Measurements from ENCODE around the gene DLX3. TPM values are rescaled to one million over a fixed set of nuclear protein-coding genes. Genes with fewer than 3 reads are reported as not detected.

The DLX3 gene
- total RNA-seq, 1 donor from 2014 or later = not detected

- H3K9me3 ChIP-seq (replicated peaks) = no peaks in the 10 kb centered on the region
- peaks cover 16% of the 10 kb centered on the region for H3K4me1 ChIP-seq
- intact Hi-C loops (cut with micrococcal nuclease) = no loop called here
- TF ChIP-seq, protein P1, sequence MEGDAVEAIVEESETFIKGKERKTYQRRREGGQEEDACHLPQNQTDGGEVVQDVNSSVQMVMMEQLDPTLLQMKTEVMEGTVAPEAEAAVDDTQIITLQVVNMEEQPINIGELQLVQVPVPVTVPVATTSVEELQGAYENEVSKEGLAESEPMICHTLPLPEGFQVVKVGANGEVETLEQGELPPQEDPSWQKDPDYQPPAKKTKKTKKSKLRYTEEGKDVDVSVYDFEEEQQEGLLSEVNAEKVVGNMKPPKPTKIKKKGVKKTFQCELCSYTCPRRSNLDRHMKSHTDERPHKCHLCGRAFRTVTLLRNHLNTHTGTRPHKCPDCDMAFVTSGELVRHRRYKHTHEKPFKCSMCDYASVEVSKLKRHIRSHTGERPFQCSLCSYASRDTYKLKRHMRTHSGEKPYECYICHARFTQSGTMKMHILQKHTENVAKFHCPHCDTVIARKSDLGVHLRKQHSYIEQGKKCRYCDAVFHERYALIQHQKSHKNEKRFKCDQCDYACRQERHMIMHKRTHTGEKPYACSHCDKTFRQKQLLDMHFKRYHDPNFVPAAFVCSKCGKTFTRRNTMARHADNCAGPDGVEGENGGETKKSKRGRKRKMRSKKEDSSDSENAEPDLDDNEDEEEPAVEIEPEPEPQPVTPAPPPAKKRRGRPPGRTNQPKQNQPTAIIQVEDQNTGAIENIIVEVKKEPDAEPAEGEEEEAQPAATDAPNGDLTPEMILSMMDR (IDR thresholded peaks at IDR 0.05; ENCODE audit: borderline replicate concordance) = no peak
- no peak overlapping the region for H3K4me3 ChIP-seq
- H3K27me3 ChIP-seq (ENCODE audit: low read depth) = peaks cover 98% of the 10 kb centered on the region
- DNase-seq = no peak
- no peaks in the 10 kb centered on the region for H3K36me3 ChIP-seq
- no peak overlapping the region for H3K27ac ChIP-seq (replicated peaks)
Observed at GRCh38 chr17:49989518-49989880, 5.5 kb downstream of the DLX3 start.

- no peak overlapping the region for H3K4me3 ChIP-seq
- intact Hi-C loops (cut with micrococcal nuclease) = no loop called here
- no peak overlapping the region for H3K27ac ChIP-seq (replicated peaks)
- no peak for DNase-seq
- H3K27me3 ChIP-seq (ENCODE audit: low read depth) = peaks cover 98% of the 10 kb centered on the region
- TF ChIP-seq, protein P1 (IDR thresholded peaks at IDR 0.05; ENCODE audit: borderline replicate concordance) = no peak
- H3K36me3 ChIP-seq = no peaks in the 10 kb centered on the region
- H3K9me3 ChIP-seq (replicated peaks) = no peaks in the 10 kb centered on the region
- H3K4me1 ChIP-seq = peaks cover under 1% of the 10 kb centered on the region
Observed at GRCh38 chr17:49987681-49988441, 7.2 kb downstream of the DLX3 start.

DNA sequence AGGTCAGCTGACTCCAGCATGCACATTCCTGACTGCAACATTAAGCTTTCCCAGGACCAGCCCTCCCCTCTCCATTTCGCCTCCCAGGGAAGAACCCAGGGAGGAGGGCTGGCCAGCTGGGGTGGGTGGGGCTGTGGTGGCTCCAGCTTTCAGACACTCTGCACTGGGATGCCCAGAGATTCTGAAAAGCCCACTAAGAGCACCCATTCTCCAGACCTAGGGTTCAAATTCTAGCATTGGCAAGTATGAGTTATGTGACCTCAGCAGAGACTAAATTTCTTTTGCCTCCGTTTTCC lies 7.8 kb downstream of the DLX3 start:
- TF ChIP-seq, protein P1 (IDR thresholded peaks at IDR 0.05; ENCODE audit: borderline replicate concordance) = no peak
- no peak overlapping the region for H3K4me3 ChIP-seq
- H3K27me3 ChIP-seq (ENCODE audit: low read depth) = peaks cover 97% of the 10 kb centered on the region
- no peak overlapping the region for H3K27ac ChIP-seq (replicated peaks)
- no peaks in the 10 kb centered on the region for H3K9me3 ChIP-seq (replicated peaks)
- no peaks in the 10 kb centered on the region for H3K36me3 ChIP-seq
- no peak for DNase-seq
- intact Hi-C loops (cut with micrococcal nuclease) = no loop called here
- no peaks in the 10 kb centered on the region for H3K4me1 ChIP-seq

GRCh38 chr17:49986396-49987289 lies 8.4 kb downstream of the DLX3 start:
- H3K36me3 ChIP-seq = no peaks in the 10 kb centered on the region
- H3K27me3 ChIP-seq (ENCODE audit: low read depth) = peaks cover 97% of the 10 kb centered on the region
- H3K4me3 ChIP-seq = no peak overlapping the region
- H3K27ac ChIP-seq (replicated peaks) = no peak overlapping the region
- intact Hi-C loops (cut with micrococcal nuclease) = no loop called here
- H3K4me1 ChIP-seq = no peaks in the 10 kb centered on the region
- no peak for DNase-seq
- TF ChIP-seq, protein P1 (IDR thresholded peaks at IDR 0.05; ENCODE audit: borderline replicate concordance) = no peak
- no peaks in the 10 kb centered on the region for H3K9me3 ChIP-seq (replicated peaks)

DNA sequence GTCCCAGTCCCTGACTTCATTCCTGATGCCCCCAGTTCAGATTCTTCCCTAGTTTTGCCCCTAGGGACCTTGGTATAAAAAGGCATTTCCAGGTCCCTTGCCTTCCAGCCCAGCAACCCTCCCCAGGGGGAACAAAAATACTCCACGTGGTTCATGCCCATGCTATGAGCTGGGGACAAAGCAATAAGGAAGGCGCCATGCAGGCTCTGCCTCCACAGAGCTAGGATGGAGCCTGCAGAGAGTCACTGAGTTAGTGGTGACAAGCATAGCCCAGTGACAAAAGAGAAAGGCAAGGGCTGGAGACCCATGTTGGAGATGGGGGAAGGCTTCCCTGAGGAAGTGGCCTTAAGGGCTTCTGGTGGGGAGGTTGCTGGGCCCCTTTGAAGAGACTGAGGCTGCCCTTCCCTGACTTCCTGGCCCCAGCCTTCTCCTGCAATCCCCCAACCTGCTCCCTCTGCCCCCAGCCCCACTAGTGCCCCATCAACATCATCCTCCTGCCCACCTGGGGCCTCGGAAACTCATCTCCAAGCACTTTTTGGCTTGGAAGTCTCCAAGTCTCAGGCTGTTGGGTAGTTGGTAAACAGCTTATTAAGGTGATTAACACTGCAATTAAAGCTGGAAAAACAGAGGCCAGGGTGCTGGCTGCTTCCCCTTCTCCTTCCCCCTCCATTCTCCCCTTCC lies 9.6 kb downstream of the DLX3 start:
- no peak for DNase-seq
- Histone ChIP-seq H3K36me3 (no peaks in the 10 kb centered on the region), H3K4me1 (no peaks in the 10 kb centered on the region), H3K27ac (replicated peaks) (no peak overlapping the region), H3K9me3 (replicated peaks) (no peaks in the 10 kb centered on the region), H3K4me3 (no peak overlapping the region), H3K27me3 (ENCODE audit: low read depth) (peaks cover 97% of the 10 kb centered on the region)
- intact Hi-C loops (cut with micrococcal nuclease) = no loop called here
- TF ChIP-seq, protein P1 (IDR thresholded peaks at IDR 0.05; ENCODE audit: borderline replicate concordance) = no peak
